HepG2 (cell line): ENCODE results near the gene SMIM41. TPM values are rescaled to one million over a fixed set of nuclear protein-coding genes. Genes with fewer than 3 reads are reported as not detected.

Source experiments
- DNMT3B ChIP-seq: conservative IDR thresholded peaks from 2 replicates; pipeline ENCODE4 v1.6.1; 2016; ENCODE audit warnings: missing biosample characterization, control low read depth
- FOXC1 ChIP-seq: sonication (generic); formaldehyde crosslinking; IDR thresholded peaks from 2 replicates; pipeline ENCODE4 v1.8.0; 2022; ENCODE audit warnings: mild to moderate bottlenecking, missing genetic modification reagents, borderline replicate concordance
- GATAD1 ChIP-seq: IDR thresholded peaks from 2 replicates; pipeline ENCODE4 v1.6.1; 2016; ENCODE audit warnings: missing genetic modification reagents, missing compliant biosample characterization
- GMEB1 ChIP-seq: sonication (generic); formaldehyde crosslinking; IDR thresholded peaks from 2 replicates; pipeline ENCODE4 v1.5.1; 2020; ENCODE audit warnings: missing genetic modification reagents, mild to moderate bottlenecking, borderline replicate concordance
- GZF1 ChIP-seq: sonication (generic); formaldehyde crosslinking; IDR thresholded peaks from 2 replicates; pipeline ENCODE4 v1.5.1; 2020; ENCODE audit warnings: mild to moderate bottlenecking, missing genetic modification reagents
- HNRNPLL ChIP-seq: fragments of 200-400 bp; formaldehyde crosslinking; IDR thresholded peaks from 2 replicates; pipeline ENCODE4 v1.6.1; 2017; ENCODE audit warnings: mild to moderate bottlenecking, low read depth, low read length; ENCODE audit not compliant: poor library complexity, severe bottlenecking
- KDM2A ChIP-seq: sonication (generic); formaldehyde crosslinking; IDR thresholded peaks from 2 replicates; pipeline ENCODE4 v1.4.0; 2020; ENCODE audit warnings: low read depth, missing genetic modification reagents, borderline replicate concordance
- MED1 ChIP-seq: sonication (generic); formaldehyde crosslinking; IDR thresholded peaks from 2 replicates; pipeline ENCODE4 v1.4.0; 2020; ENCODE audit warnings: missing genetic modification reagents
- MEF2D ChIP-seq: sonication (generic); formaldehyde crosslinking; IDR thresholded peaks from 2 replicates; pipeline ENCODE4 v1.5.1; 2020; ENCODE audit warnings: mild to moderate bottlenecking, missing genetic modification reagents
- POLR2G ChIP-seq: fragments of 200-400 bp; formaldehyde crosslinking; IDR thresholded peaks from 2 replicates; pipeline ENCODE4 v1.6.1; 2018; ENCODE audit warnings: mild to moderate bottlenecking, low read depth, low read length, moderate library complexity
- RXRA ChIP-seq: sonication (generic); formaldehyde crosslinking; IDR thresholded peaks from 2 replicates; pipeline ENCODE4 v1.5.1; 2020; ENCODE audit warnings: missing genetic modification reagents
- SKIL ChIP-seq: sonication (generic); formaldehyde crosslinking; IDR thresholded peaks from 2 replicates; pipeline ENCODE4 v1.8.0; 2022; ENCODE audit warnings: missing genetic modification reagents, mild to moderate bottlenecking, moderate library complexity, borderline replicate concordance
- SPEN ChIP-seq: sonication (generic); formaldehyde crosslinking; IDR thresholded peaks from 2 replicates; pipeline ENCODE4 v1.5.1; 2020; ENCODE audit warnings: low read depth, mild to moderate bottlenecking, missing genetic modification reagents
- TBL1XR1 ChIP-seq: fragments of 150-350 bp; IDR thresholded peaks from 2 replicates; pipeline ENCODE4 v1.6.1; 2014; ENCODE audit warnings: borderline replicate concordance, low read length; ENCODE audit not compliant: partially characterized antibody
- ZFP82 ChIP-seq: sonication (generic); formaldehyde crosslinking; IDR thresholded peaks from 2 replicates; pipeline ENCODE4 v1.5.1; 2020; ENCODE audit warnings: mild to moderate bottlenecking, missing genetic modification reagents, borderline replicate concordance
- ZNF570 ChIP-seq: sonication (generic); formaldehyde crosslinking; IDR thresholded peaks from 2 replicates; pipeline ENCODE4 v1.4.0; 2020; ENCODE audit warnings: mild to moderate bottlenecking, missing genetic modification reagents, borderline replicate concordance
- ZNF605 ChIP-seq: sonication (generic); formaldehyde crosslinking; IDR thresholded peaks from 2 replicates; pipeline ENCODE4 v1.8.0; 2022; ENCODE audit warnings: mild to moderate bottlenecking, missing genetic modification reagents
- ZNF607 ChIP-seq: sonication (generic); formaldehyde crosslinking; IDR thresholded peaks from 2 replicates; pipeline ENCODE4 v1.5.1; 2020; ENCODE audit warnings: missing genetic modification reagents, mild to moderate bottlenecking, borderline replicate concordance
- ZNF609 ChIP-seq: sonication (generic); formaldehyde crosslinking; IDR thresholded peaks from 2 replicates; pipeline ENCODE4 v1.4.0; 2020; ENCODE audit warnings: mild to moderate bottlenecking, missing genetic modification reagents, borderline replicate concordance
- polyA plus RNA-seq, 8 experiments: library from polyadenylated mRNA; depleted of rRNA in 3 of 8; stranded (reverse) in 7 of 8; unstranded in 1 of 8; fragments of >200 nt; fragmentation: Illumina TruSeq in 4 of 8; extraction: Trizol in 4 of 8; gene quantifications; 2 replicates each; pipeline versions ENCODE4 v1.2.1 to v1.2.3, GENCODE V29; 2011 to 2016; ENCODE audit warnings: low read depth in 4 of 8, missing spikeins in 1 of 8, mixed read lengths in 1 of 8; ENCODE audit not compliant: insufficient read depth in 1 of 8
- total RNA-seq, 5 experiments: library from RNA; depleted of rRNA; stranded (reverse); fragments of >200 nt; fragmentation: Illumina TruSeq; extraction: Trizol; gene quantifications; 2 replicates each; pipeline ENCODE4 v1.2.3, GENCODE V29; 2016; ENCODE audit warnings: low read depth in 1 of 5

SMIM41 gene
- total and polyA plus RNA-seq, 2 of the 13 experiments (the other 11 are each of a cell fraction or from before 2014, with no cell fraction given): not detected

- peak; percentile 30; the same call in 1 of the 2 replicates for TF ChIP-seq ZNF609 (CRISPR knock-in tag)
- peak; percentile 33 for TF ChIP-seq TBL1XR1
- TF ChIP-seq SKIL (CRISPR knock-in tag): peak; percentile 75
- TF ChIP-seq GMEB1: peak; percentile 63; the same call in 1 of the 2 replicates
- 0 out of 2 replicates have a peak, but pooled peaks have one; percentile 43 for TF ChIP-seq ZNF607
- TF ChIP-seq DNMT3B (CRISPR knock-in tag): 0 out of 2 replicates have a peak, but pooled peaks have one; percentile 52
- peak; percentile 60; the same call in 1 of the 2 replicates for TF ChIP-seq SPEN (CRISPR knock-in tag)
- TF ChIP-seq FOXC1: no peak
- TF ChIP-seq MEF2D: peak; percentile 100
- no peak for TF ChIP-seq POLR2G
- TF ChIP-seq ZNF605 (CRISPR knock-in tag): peak; percentile 28; the same call in 1 of the 2 replicates
- 0 out of 2 replicates have a peak, but pooled peaks have one; percentile 29 for TF ChIP-seq GZF1 (CRISPR knock-in tag)
- no peak for TF ChIP-seq GATAD1
- TF ChIP-seq KDM2A: peak; percentile 60; the same call in 1 of the 2 replicates
- TF ChIP-seq MED1: no peak; the same call in 1 of the 2 replicates
- TF ChIP-seq ZNF570: no peak
- TF ChIP-seq ZFP82 (CRISPR knock-in tag): peak; percentile 82; the same call in 1 of the 2 replicates
- TF ChIP-seq HNRNPLL: peak; percentile 36
- 0 out of 2 replicates have a peak, but pooled peaks have one; percentile 14 for TF ChIP-seq RXRA (CRISPR knock-in tag)
Observed at GRCh38 chr12:52036587-52037171, 42.8 kb upstream of the SMIM41 start (continued).
